ENCODE measurements around the gene METTL14. TPM values are rescaled to one million over a fixed set of nuclear protein-coding genes. Genes with fewer than 3 reads are reported as not detected.
A peak's percentile ranks its signal among the peaks of the same experiment; 100 is the strongest.

The METTL14 gene
- polyA plus RNA-seq, 3 donors from 2014 or later: 23.5 to 57.6 (median 23.6) TPM

- peaks cover 14 to 31% (median 30%) of the 10 kb centered on the region in 3 donors for H3K36me3 Mint-ChIP-seq
- H3K4me1 Mint-ChIP-seq: no peaks in the 10 kb centered on the region
- no peak overlapping the region for H3K27ac Mint-ChIP-seq
- no peak for DNase-seq
- no peaks in the 10 kb centered on the region for H3K9me3 Mint-ChIP-seq
- H3K4me3 Mint-ChIP-seq: no peak overlapping the region
- H3K27me3 Mint-ChIP-seq (ENCODE audit: low read depth in 3 of 3): no peaks in the 10 kb centered on the region
These were observed 71.8 kb downstream of the METTL14 start for GRCh38 chr4:118756958-118757357.

- Mint-ChIP-seq H3K9me3 (no peaks in the 10 kb centered on the region), H3K27ac (no peak overlapping the region), H3K4me3 (no peak overlapping the region), H3K36me3 (peaks cover 12 to 28% (median 27%) of the 10 kb centered on the region in 3 donors), H3K27me3 (ENCODE audit: low read depth in 3 of 3) (no peaks in the 10 kb centered on the region), H3K4me1 (no peaks in the 10 kb centered on the region)
- no peak for DNase-seq
These were observed 72.6 kb downstream of the METTL14 start for GRCh38 chr4:118757761-118758251.

GRCh38 chr4:118758293-118758692 lies 73.1 kb downstream of the METTL14 start:
- Mint-ChIP-seq H3K27ac (no peak overlapping the region), H3K27me3 (ENCODE audit: low read depth in 3 of 3) (no peaks in the 10 kb centered on the region), H3K4me3 (no peak overlapping the region), H3K4me1 (no peaks in the 10 kb centered on the region), H3K9me3 (no peaks in the 10 kb centered on the region), H3K36me3 (peaks cover 8 to 26% (median 26%) of the 10 kb centered on the region in 3 donors)
- DNase-seq: no peak

- Mint-ChIP-seq H3K27ac (peak overlapping the region in 1 of 6 donors; percentile 3), H3K4me1 (no peaks in the 10 kb centered on the region), H3K9me3 (no peaks in the 10 kb centered on the region), H3K27me3 (ENCODE audit: low read depth in 3 of 3) (no peaks in the 10 kb centered on the region), H3K36me3 (peaks cover 17 to 36% (median 34%) of the 10 kb centered on the region in 3 donors), H3K4me3 (no peak overlapping the region)
- no peak for DNase-seq
These were observed 74.3 kb downstream of the METTL14 start for GRCh38 chr4:118759481-118759880.

GRCh38 chr4:118760092-118760491 lies 74.9 kb downstream of the METTL14 start:
- H3K36me3 Mint-ChIP-seq: peaks cover 17 to 36% (median 34%) of the 10 kb centered on the region in 3 donors
- no peak overlapping the region for H3K27ac Mint-ChIP-seq
- no peaks in the 10 kb centered on the region for H3K27me3 Mint-ChIP-seq (ENCODE audit: low read depth in 3 of 3)
- H3K4me1 Mint-ChIP-seq: no peaks in the 10 kb centered on the region
- no peak for DNase-seq
- no peak overlapping the region for H3K4me3 Mint-ChIP-seq
- no peaks in the 10 kb centered on the region for H3K9me3 Mint-ChIP-seq

- Mint-ChIP-seq H3K36me3 (peaks cover 17 to 35% (median 34%) of the 10 kb centered on the region in 3 donors), H3K9me3 (no peaks in the 10 kb centered on the region), H3K4me3 (no peak overlapping the region), H3K27me3 (ENCODE audit: low read depth in 3 of 3) (no peaks in the 10 kb centered on the region), H3K27ac (no peak overlapping the region), H3K4me1 (no peaks in the 10 kb centered on the region)
- DNase-seq: no peak
These were observed 75.3 kb downstream of the METTL14 start for GRCh38 chr4:118760493-118760892.

GRCh38 chr4:118761397-118762016 lies 76.3 kb downstream of the METTL14 start:
- H3K9me3 Mint-ChIP-seq: no peaks in the 10 kb centered on the region
- H3K36me3 Mint-ChIP-seq: peaks cover 17 to 35% (median 34%) of the 10 kb centered on the region in 3 donors
- H3K4me3 Mint-ChIP-seq: no peak overlapping the region
- H3K4me1 Mint-ChIP-seq: no peaks in the 10 kb centered on the region
- no peak for DNase-seq
- no peaks in the 10 kb centered on the region for H3K27me3 Mint-ChIP-seq (ENCODE audit: low read depth in 3 of 3)
- no peak overlapping the region for H3K27ac Mint-ChIP-seq

- DNase-seq: no peak
- no peak overlapping the region for H3K27ac Mint-ChIP-seq
- H3K4me3 Mint-ChIP-seq: no peak overlapping the region
- H3K36me3 Mint-ChIP-seq: peaks cover 23 to 37% (median 34%) of the 10 kb centered on the region in 3 donors
- H3K27me3 Mint-ChIP-seq (ENCODE audit: low read depth in 3 of 3): peaks cover 0 to 2% (median 0%) of the 10 kb centered on the region in 3 donors
- no peaks in the 10 kb centered on the region for H3K9me3 Mint-ChIP-seq
- no peaks in the 10 kb centered on the region for H3K4me1 Mint-ChIP-seq
These were observed 77.0 kb downstream of the METTL14 start for GRCh38 chr4:118762155-118762554.

- peaks cover 23 to 33% (median 29%) of the 10 kb centered on the region in 3 donors for H3K36me3 Mint-ChIP-seq
- H3K27ac Mint-ChIP-seq: no peak overlapping the region
- no peak for DNase-seq
- H3K27me3 Mint-ChIP-seq (ENCODE audit: low read depth in 3 of 3): peaks cover 0 to 2% (median 0%) of the 10 kb centered on the region in 3 donors
- no peaks in the 10 kb centered on the region for H3K4me1 Mint-ChIP-seq
- no peaks in the 10 kb centered on the region for H3K9me3 Mint-ChIP-seq
- H3K4me3 Mint-ChIP-seq: no peak overlapping the region
These were observed 77.7 kb downstream of the METTL14 start for GRCh38 chr4:118762730-118763477.

Other genes with a start within 250 kb of the METTL14 start
- 10 to 100 TPM; 15.1 to 39.0 (median 31.6) TPM for gene SEC24D, start 150.7 kb downstream of the METTL14 start, polyA plus RNA-seq
- gene SYNPO2, start 203.5 kb downstream of the METTL14 start, polyA plus RNA-seq: under 1 TPM in 2 of 3 donors, not detected in 1; 0.08 to 0.13 TPM

Measured in immature natural killer cell (primary cell).